Measurements from ENCODE around the gene TAS2R19. TPM values are rescaled to one million over a fixed set of nuclear protein-coding genes. Genes with fewer than 3 reads are reported as not detected.

Gene TAS2R19
- total RNA-seq, 1 experiment from 2014 or later: 2.7 TPM

DNA sequence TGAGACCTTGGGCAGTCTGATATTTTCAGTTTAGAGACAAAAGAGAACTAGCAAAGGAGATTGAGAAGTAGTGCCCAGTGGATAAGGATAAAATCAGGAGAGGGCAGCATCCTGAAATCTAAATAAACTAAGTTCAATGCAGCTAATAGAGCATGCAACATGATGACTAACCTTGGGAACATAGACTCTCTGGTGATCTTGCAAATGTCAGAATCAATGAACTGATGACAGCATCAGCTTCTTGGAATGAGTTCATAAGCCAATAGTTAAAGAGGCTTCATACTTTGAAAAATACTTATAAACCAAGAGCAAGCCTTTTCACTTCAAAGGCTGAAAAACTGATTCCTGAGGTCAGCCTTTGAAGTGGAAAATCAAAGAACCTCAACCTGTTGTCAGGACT is 8.2 kb downstream of the TAS2R19 start:
- no peak overlapping the region for H3K27ac Mint-ChIP-seq (ENCODE audit: low read depth, unreplicated experiment)
- POLR2A ChIA-PET: interaction anchor here (0.7 kb wide), 1 partner anchor 111 kb away, joined by 3 read pairs; no protein-coding TSS in a partner anchor
- no TSS peak for BruUV-seq (replicated peaks)
- peaks cover 19% of the 10 kb centered on the region for H3K36me3 Mint-ChIP-seq (ENCODE audit: insufficient read depth, unreplicated experiment)
- no peaks in the 10 kb centered on the region for H3K27me3 Mint-ChIP-seq (ENCODE audit: insufficient read depth, unreplicated experiment)
- DNase-seq (ENCODE audit: unreplicated experiment): no peak
- intact Hi-C loops (cut with micrococcal nuclease): no loop called here
- no peaks in the 10 kb centered on the region for H3K9me3 Mint-ChIP-seq (ENCODE audit: unreplicated experiment)
- CTCF ChIA-PET: no interaction called here
- no peak overlapping the region for H3K4me3 Mint-ChIP-seq (ENCODE audit: unreplicated experiment)
- no peaks in the 10 kb centered on the region for H3K4me1 Mint-ChIP-seq (ENCODE audit: insufficient read depth, unreplicated experiment)
- no peak for TF ChIP-seq CTCF (IDR thresholded peaks at IDR 0.05; ENCODE audit: unreplicated experiment)

- no peaks in the 10 kb centered on the region for H3K9me3 Mint-ChIP-seq (ENCODE audit: unreplicated experiment)
- no TSS peak for BruUV-seq (replicated peaks)
- DNase-seq (ENCODE audit: unreplicated experiment): no peak
- intact Hi-C loops (cut with micrococcal nuclease): no loop called here
- no peak overlapping the region for H3K27ac Mint-ChIP-seq (ENCODE audit: low read depth, unreplicated experiment)
- CTCF ChIA-PET: interaction anchor here (0.6 kb wide), 1 partner anchor 50 kb away, joined by 3 read pairs; no protein-coding TSS in a partner anchor
- POLR2A ChIA-PET: no interaction called here
- no peak for TF ChIP-seq CTCF (IDR thresholded peaks at IDR 0.05; ENCODE audit: unreplicated experiment)
- peaks cover 5% of the 10 kb centered on the region for H3K36me3 Mint-ChIP-seq (ENCODE audit: insufficient read depth, unreplicated experiment)
- no peak overlapping the region for H3K4me3 Mint-ChIP-seq (ENCODE audit: unreplicated experiment)
- H3K4me1 Mint-ChIP-seq (ENCODE audit: insufficient read depth, unreplicated experiment): no peaks in the 10 kb centered on the region
- no peaks in the 10 kb centered on the region for H3K27me3 Mint-ChIP-seq (ENCODE audit: insufficient read depth, unreplicated experiment)
These were observed 14.8 kb downstream of the TAS2R19 start for GRCh38 chr12:11007608-11008007.

GRCh38 chr12:10998204-10998603 is 24.2 kb downstream of the TAS2R19 start, which contains the start of gene TAS2R20:
Gene TAS2R20 (minus strand): TSS chr12:10998304. CDS start chr12:10997875, 429 bp downstream.
- no peaks in the 10 kb centered on the region for H3K4me1 Mint-ChIP-seq (ENCODE audit: insufficient read depth, unreplicated experiment)
- no peak within 1 kb of the TSS for H3K27ac Mint-ChIP-seq (ENCODE audit: low read depth, unreplicated experiment)
- TF ChIP-seq CTCF (IDR thresholded peaks at IDR 0.05; ENCODE audit: unreplicated experiment): no peak
- no peaks in the 10 kb centered on the region for H3K27me3 Mint-ChIP-seq (ENCODE audit: insufficient read depth, unreplicated experiment)
- intact Hi-C loops (cut with micrococcal nuclease): no loop called here
- no peak within 1 kb of the TSS for H3K4me3 Mint-ChIP-seq (ENCODE audit: unreplicated experiment)
- H3K36me3 Mint-ChIP-seq (ENCODE audit: insufficient read depth, unreplicated experiment): peaks cover 5% of the 10 kb centered on the region
- no peak for DNase-seq (ENCODE audit: unreplicated experiment)
- POLR2A ChIA-PET: interaction anchor here (0.7 kb wide), 1 partner anchor 17 kb away, joined by 3 read pairs; no protein-coding TSS in a partner anchor
- CTCF ChIA-PET: no interaction called here
- peaks cover 8% of the 10 kb centered on the region for H3K9me3 Mint-ChIP-seq (ENCODE audit: unreplicated experiment)
- no TSS peak for BruUV-seq (replicated peaks)

DNA sequence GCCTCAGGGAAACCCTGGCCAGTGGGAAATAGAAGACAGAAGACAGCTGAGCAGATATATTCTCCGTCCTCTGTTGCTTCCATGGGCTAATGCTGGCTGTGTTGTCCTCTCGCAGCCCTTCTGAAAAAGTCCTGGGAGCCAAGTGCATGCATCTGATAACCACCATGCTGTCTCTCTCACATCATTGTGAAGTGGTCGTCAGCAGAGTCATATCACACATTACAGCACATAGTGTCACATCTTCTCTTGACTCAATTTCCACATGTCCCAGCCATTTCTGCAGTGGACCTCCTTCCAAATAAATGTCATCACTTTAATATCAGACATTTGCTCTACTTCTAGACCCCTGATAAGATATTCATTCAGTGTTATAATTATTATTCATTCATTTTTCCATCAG is 28.1 kb downstream of the TAS2R19 start:
- BruUV-seq (replicated peaks): no TSS peak
- H3K27ac Mint-ChIP-seq (ENCODE audit: low read depth, unreplicated experiment): no peak overlapping the region

More for the DNA sequence above, 28.1 kb downstream of the TAS2R19 start:
- intact Hi-C loops (cut with micrococcal nuclease): no loop called here
- CTCF ChIA-PET: no interaction called here
- no peak for DNase-seq (ENCODE audit: unreplicated experiment)
- peaks cover 11% of the 10 kb centered on the region for H3K36me3 Mint-ChIP-seq (ENCODE audit: insufficient read depth, unreplicated experiment)
- H3K4me1 Mint-ChIP-seq (ENCODE audit: insufficient read depth, unreplicated experiment): no peaks in the 10 kb centered on the region
- TF ChIP-seq CTCF (IDR thresholded peaks at IDR 0.05; ENCODE audit: unreplicated experiment): no peak
- POLR2A ChIA-PET: no interaction called here
- no peak overlapping the region for H3K4me3 Mint-ChIP-seq (ENCODE audit: unreplicated experiment)
- H3K9me3 Mint-ChIP-seq (ENCODE audit: unreplicated experiment): peaks cover 7% of the 10 kb centered on the region
- no peaks in the 10 kb centered on the region for H3K27me3 Mint-ChIP-seq (ENCODE audit: insufficient read depth, unreplicated experiment)

Data from MCF 10A (cell line).